H9 (cell line): ENCODE measurements around the gene GAPT. TPM values are rescaled to one million over a fixed set of nuclear protein-coding genes. Genes with fewer than 3 reads are reported as not detected.

ENCODE experiments used
- DNase-seq: peaks from one replicate; pipeline ENCODE4 v3.0.0-alpha.2; 2017
- H2AFZ ChIP-seq: one replicate; pipeline ENCODE4 v1.6.1; 2013; ENCODE audit warnings: mild to moderate bottlenecking, low read length, control low read depth, moderate library complexity
- H2AK5ac ChIP-seq: 2 replicates; pipeline ENCODE4 v1.6.1; 2013; ENCODE audit warnings: low read length, control low read depth, mixed read lengths; ENCODE audit not compliant: insufficient read length
- H2BK120ac ChIP-seq: one replicate; pipeline ENCODE4 v1.6.1; 2013; ENCODE audit warnings: low read depth, mild to moderate bottlenecking, low read length, control low read depth, inconsistent platforms; ENCODE audit not compliant: poor library complexity, severe bottlenecking
- H2BK12ac ChIP-seq: 2 replicates; pipeline ENCODE4 v1.6.1; 2013; ENCODE audit warnings: low read length, control low read depth, mixed read lengths, low read depth; ENCODE audit not compliant: insufficient read length
- H2BK15ac ChIP-seq: 2 replicates; pipeline ENCODE4 v1.6.1; 2013; ENCODE audit warnings: low read depth, low read length, control low read depth
- H2BK20ac ChIP-seq: one replicate; pipeline ENCODE4 v1.6.1; 2013; ENCODE audit warnings: low read depth, mild to moderate bottlenecking, low read length, control low read depth, inconsistent platforms; ENCODE audit not compliant: poor library complexity, severe bottlenecking
- H2BK5ac ChIP-seq: 2 replicates; pipeline ENCODE4 v1.6.1; 2013; ENCODE audit warnings: low read length, control low read depth, mixed read lengths; ENCODE audit not compliant: insufficient read length
- H3K14ac ChIP-seq: 2 replicates; pipeline ENCODE4 v1.6.1; 2013; ENCODE audit warnings: low read length, control low read depth; ENCODE audit not compliant: insufficient read depth
- H3K18ac ChIP-seq: 2 replicates; pipeline ENCODE4 v1.6.1; 2013; ENCODE audit warnings: low read depth, mild to moderate bottlenecking, mixed read lengths, low read length, control low read depth; ENCODE audit not compliant: insufficient read length
- H3K23ac ChIP-seq: 2 replicates; pipeline ENCODE4 v1.6.1; 2013; ENCODE audit warnings: low read length, control low read depth, mixed read lengths, low read depth; ENCODE audit not compliant: insufficient read length
- H3K23me2 ChIP-seq: 2 replicates; pipeline ENCODE4 v1.6.1; 2013; ENCODE audit warnings: low read depth, mild to moderate bottlenecking, mixed read lengths, low read length, control low read depth; ENCODE audit not compliant: insufficient read length, poor library complexity, severe bottlenecking
- H3K27ac ChIP-seq: 2 replicates; pipeline ENCODE4 v1.5.1; 2013; ENCODE audit warnings: low read length, control low read depth, mixed read lengths, low read depth; ENCODE audit not compliant: insufficient read length
- H3K27me3 ChIP-seq: 2 replicates; pipeline ENCODE4 v1.6.1; 2013; ENCODE audit warnings: low read length, control low read depth, inconsistent platforms; ENCODE audit not compliant: insufficient read depth
- H3K4ac ChIP-seq: 2 replicates; pipeline ENCODE4 v1.6.1; 2013; ENCODE audit warnings: low read depth, mild to moderate bottlenecking, control low read depth, inconsistent platforms, low read length, moderate library complexity
- H3K4me1 ChIP-seq: 2 replicates; pipeline ENCODE4 v1.6.1; 2013; ENCODE audit warnings: low read length, control low read depth, inconsistent platforms; ENCODE audit not compliant: insufficient read depth
- H3K4me2 ChIP-seq: 2 replicates; pipeline ENCODE4 v1.6.1; 2013; ENCODE audit warnings: low read length, control low read depth, mixed read lengths; ENCODE audit not compliant: insufficient read length, insufficient read depth
- H3K56ac ChIP-seq: 2 replicates; pipeline ENCODE4 v1.6.1; 2013; ENCODE audit warnings: low read depth, mild to moderate bottlenecking, mixed read lengths, low read length, control low read depth; ENCODE audit not compliant: insufficient read length
- H3K79me1 ChIP-seq: 2 replicates; pipeline ENCODE4 v1.6.1; 2013; ENCODE audit warnings: low read depth, mild to moderate bottlenecking, moderate library complexity, low read length, control low read depth, inconsistent platforms; ENCODE audit not compliant: insufficient read depth, poor library complexity, severe bottlenecking
- H3K79me2 ChIP-seq: 2 replicates; pipeline ENCODE4 v1.6.1; 2013; ENCODE audit warnings: low read length, control low read depth, inconsistent platforms; ENCODE audit not compliant: insufficient read depth
- H3K9ac ChIP-seq: 2 replicates; pipeline ENCODE4 v1.6.1; 2013; ENCODE audit warnings: low read length, control low read depth, mixed read lengths; ENCODE audit not compliant: insufficient read length; ENCODE audit errors: extremely low read depth
- H3K9me3 ChIP-seq: one replicate; pipeline ENCODE4 v1.6.1; 2013; ENCODE audit warnings: low read depth, low read length, inconsistent platforms; ENCODE audit not compliant: control insufficient read depth
- H3T11ph ChIP-seq: one replicate; pipeline ENCODE4 v1.6.1; 2013; ENCODE audit warnings: mild to moderate bottlenecking, low read length, control low read depth, inconsistent platforms
- H4K20me1 ChIP-seq: one replicate; pipeline ENCODE4 v1.6.1; 2013; ENCODE audit not compliant: control insufficient read depth, insufficient read length, insufficient read depth
- H4K5ac ChIP-seq: 2 replicates; pipeline ENCODE4 v1.6.1; 2013; ENCODE audit warnings: low read depth, mild to moderate bottlenecking, mixed read lengths, low read length, control low read depth; ENCODE audit not compliant: insufficient read length
- H4K8ac ChIP-seq: replicated peaks from 2 replicates; pipeline ENCODE4 v1.6.1; 2013; ENCODE audit warnings: low read length, control low read depth, mixed read lengths, low read depth; ENCODE audit not compliant: insufficient read length
- H4K91ac ChIP-seq: 2 replicates; pipeline ENCODE4 v1.6.1; 2013; ENCODE audit warnings: low read depth, mild to moderate bottlenecking, moderate library complexity, mixed read lengths, low read length, control low read depth; ENCODE audit not compliant: insufficient read length
- H3K27ac Mint-ChIP-seq, 3 experiments: 2 replicates in 2 of 3; 3 replicates in 1 of 3; pipeline ENCODE4 v1.8.0; 2020 to 2021; ENCODE audit warnings: mixed read lengths in 3 of 3, mild to moderate bottlenecking in 1 of 3, moderate library complexity in 1 of 3
- H3K27me3 Mint-ChIP-seq: 2 replicates; pipeline ENCODE4 v1.8.0; 2021; ENCODE audit warnings: low read depth, mild to moderate bottlenecking, moderate library complexity, mixed read lengths
- H3K36me3 Mint-ChIP-seq, 3 experiments: 2 replicates in 2 of 3; 3 replicates in 1 of 3; pipeline ENCODE4 v1.8.0; 2020 to 2021; ENCODE audit warnings: low read depth in 3 of 3, mixed read lengths in 3 of 3; ENCODE audit not compliant: insufficient read depth in 1 of 3
- H3K4me1 Mint-ChIP-seq, 2 experiments: 2 replicates each; pipeline ENCODE4 v1.8.0; 2020; ENCODE audit warnings: mixed read lengths in 2 of 2
- H3K4me3 Mint-ChIP-seq, 2 experiments: 2 replicates in 1 of 2; 3 replicates in 1 of 2; pipeline ENCODE4 v1.8.0; 2020 to 2021; ENCODE audit warnings: mild to moderate bottlenecking in 2 of 2, mixed read lengths in 2 of 2, moderate library complexity in 1 of 2
- H3K9me3 Mint-ChIP-seq, 2 experiments: 2 replicates in 1 of 2; 3 replicates in 1 of 2; pipeline ENCODE4 v1.8.0; 2020; ENCODE audit warnings: mild to moderate bottlenecking in 2 of 2, mixed read lengths in 2 of 2, moderate library complexity in 1 of 2
- CTCF ChIP-seq: fragments of 200-600 bp; sonication (generic); conservative IDR thresholded peaks from 3 replicates; pipeline ENCODE4 v1.8.0; 2021; ENCODE audit warnings: antibody characterized with exemption, mild to moderate bottlenecking
- WGBS: extraction: QIAGEN DNeasy Blood & Tissue Kit; methylation state at CpG from one replicate; pipeline ENCODE4 v1.1.7; 2013; ENCODE audit warnings: missing lambda C conversion rate, low lambda C conversion rate, mixed read lengths; ENCODE audit not compliant: insufficient read length; ENCODE audit errors: extremely low coverage; 5-methylcytosine and 5-hydroxymethylcytosine counted together
- total RNA-seq: library from RNA; stranded (reverse); gene quantifications from 2 replicates; pipeline ENCODE4 v1.2.1, GENCODE V29; 2021

Gene GAPT
- total RNA-seq, 1 experiment from 2014 or later, result not detected

- no peaks in the 10 kb centered on the region for H3K9me3 Mint-ChIP-seq
- no peak overlapping the region for H3K4me2 ChIP-seq
- H3K27ac Mint-ChIP-seq, result no peak overlapping the region
- no peaks in the 10 kb centered on the region for H3K23me2 ChIP-seq
- H3K23ac ChIP-seq, result no peak overlapping the region
- no peak overlapping the region for H2BK12ac ChIP-seq
- H2AK5ac ChIP-seq, result no peak overlapping the region
- H3K9ac ChIP-seq, result no peak overlapping the region
- no peak for TF ChIP-seq CTCF
- H3K4ac ChIP-seq, result no peak overlapping the region
- no peak overlapping the region for H3K4me3 Mint-ChIP-seq
- H3K14ac ChIP-seq, result no peak overlapping the region
- H3T11ph ChIP-seq, result no peak overlapping the region
- H3K79me1 ChIP-seq, result no peaks in the 10 kb centered on the region
- H3K9me3 ChIP-seq, result no peaks in the 10 kb centered on the region
- H3K79me2 ChIP-seq, result no peaks in the 10 kb centered on the region
- H4K8ac ChIP-seq, result no peak overlapping the region
- no peak overlapping the region for H4K5ac ChIP-seq
- H2BK20ac ChIP-seq, result no peak overlapping the region
- DNase-seq, result no peak
- H2BK120ac ChIP-seq, result no peak overlapping the region
- H3K4me1 Mint-ChIP-seq, result peaks cover 29 to 33% of the 10 kb centered on the region in 2 experiments
- H3K27ac ChIP-seq, result no peak overlapping the region
- H3K27me3 Mint-ChIP-seq, result no peaks in the 10 kb centered on the region
- no peaks in the 10 kb centered on the region for H4K20me1 ChIP-seq
- H3K56ac ChIP-seq, result no peak overlapping the region
- no peaks in the 10 kb centered on the region for H3K27me3 ChIP-seq
- no peaks in the 10 kb centered on the region for H3K36me3 Mint-ChIP-seq
- H2BK15ac ChIP-seq, result no peak overlapping the region
- no peak overlapping the region for H4K91ac ChIP-seq
- WGBS, result no CpG with 5 or more reads among the region's 3 CpGs
- no peak overlapping the region for H3K18ac ChIP-seq
- H2AFZ ChIP-seq, result no peak overlapping the region
- no peak overlapping the region for H2BK5ac ChIP-seq
- H3K4me1 ChIP-seq, result 0 out of 2 replicates have a peak, but pooled peaks cover 2% of the 10 kb centered on the region
Measured at GRCh38 chr5:58499231-58499630, 8.0 kb downstream of the GAPT start.
